Measurements from ENCODE around the gene PHLDB2. TPM values are rescaled to one million over a fixed set of nuclear protein-coding genes. Genes with fewer than 3 reads are reported as not detected.

PHLDB2 gene
- total and polyA plus RNA-seq, 2 of the 13 experiments (the other 11 are each of a cell fraction or from before 2014, with no cell fraction given), result 8.4 to 23.6 TPM

DNA sequence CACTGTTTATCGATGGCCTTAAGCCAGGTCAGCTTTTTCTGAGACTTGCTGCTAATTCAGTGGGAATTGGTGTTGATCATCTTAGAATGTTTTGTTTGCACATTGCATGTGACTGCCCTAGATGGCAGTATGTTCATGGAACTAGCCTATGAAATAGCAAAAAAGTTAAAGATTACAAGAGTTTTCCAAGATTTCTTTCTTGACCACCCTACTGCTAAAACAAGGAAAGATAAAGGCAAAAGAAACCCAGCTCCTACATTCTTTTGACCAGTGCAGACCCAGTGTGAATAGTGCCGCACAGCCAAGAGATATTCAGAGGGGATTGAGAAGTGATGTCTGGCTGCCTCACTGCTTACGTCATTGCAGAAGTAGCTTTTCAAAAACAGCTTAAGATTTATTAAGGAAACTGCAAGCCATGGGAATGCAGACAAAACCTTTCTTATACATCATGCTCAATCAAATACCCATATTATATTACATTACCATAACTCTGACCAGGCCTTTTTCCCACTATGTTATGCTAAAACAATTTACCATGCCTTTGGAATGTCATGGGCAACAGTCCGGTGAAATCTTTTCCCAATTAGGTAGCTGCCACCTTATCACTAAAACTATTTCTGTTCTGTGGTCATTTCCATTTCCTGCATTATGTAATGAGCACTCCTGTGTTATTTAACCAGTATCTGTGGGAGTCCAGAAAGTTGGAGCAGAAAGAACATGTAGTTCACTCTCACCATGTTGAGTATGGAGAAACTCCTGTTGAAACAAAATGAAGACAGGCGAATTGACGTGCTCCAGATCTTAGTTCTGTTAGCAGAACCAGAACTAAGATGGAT is 6.0 kb downstream of the PHLDB2 start:
- Histone ChIP-seq H3K79me2 (ENCODE audit: insufficient read depth, low read length) (peaks cover 18% of the 10 kb centered on the region), H3K27ac (ENCODE audit: extremely low read length, insufficient read depth, low read length) (no peak overlapping the region), H3K9me3 (ENCODE audit: low read length) (no peaks in the 10 kb centered on the region), H3K4me2 (ENCODE audit: low read depth, low read length) (no peak overlapping the region), H2AFZ (ENCODE audit: low read length) (no peak overlapping the region), H3K4me1 (ENCODE audit: insufficient read depth, low read length) (peaks cover 58% of the 10 kb centered on the region), H4K20me1 (ENCODE audit: insufficient read depth, low read length) (no peaks in the 10 kb centered on the region), H3K4me3 (replicated peaks in 1 of 3; ENCODE audit: insufficient read depth in 1 of 3, low read depth in 2 of 3, low read length in 3 of 3) (no peak overlapping the region), H3K36me3 (replicated peaks in 1 of 2; ENCODE audit: control insufficient read depth in 1 of 2, insufficient read depth in 2 of 2, low read length in 2 of 2) (peaks cover 0 to 2% of the 10 kb centered on the region in 2 experiments; a peak in 1 of 5 replicates), H3K27me3 (ENCODE audit: control insufficient read depth in 1 of 2, insufficient read depth in 2 of 2, low read length in 2 of 2) (no peaks in the 10 kb centered on the region), H3K9ac (ENCODE audit: insufficient read depth, low read depth, low read length) (no peak overlapping the region)
- 78% methylated on average over 6 of the region's 6 CpGs for WGBS (ENCODE audit: low lambda C conversion rate)
- intact Hi-C loops (cut with micrococcal nuclease; ENCODE audit: unreplicated experiment), result loop anchor here (5.0 kb wide), 2 partner anchors 42 to 133 kb away; no protein-coding TSS in a partner anchor
- POLR2A ChIA-PET, result interaction anchor here (2.0 kb wide), 1 partner anchor 114 kb away, joined by 7 read pairs; the partner anchor contains the start of gene ABHD10
- no peak for FAIRE-seq
- TF ChIP-seq STAG1 (CRISPR knock-in tag; IDR thresholded peaks at IDR 0.05), result 0 out of 2 replicates have a peak, but pooled peaks have one; percentile 3
- TF ChIP-seq NR2F1 (CRISPR knock-in tag; IDR thresholded peaks at IDR 0.05), result no peak
- TF ChIP-seq, protein P1, sequence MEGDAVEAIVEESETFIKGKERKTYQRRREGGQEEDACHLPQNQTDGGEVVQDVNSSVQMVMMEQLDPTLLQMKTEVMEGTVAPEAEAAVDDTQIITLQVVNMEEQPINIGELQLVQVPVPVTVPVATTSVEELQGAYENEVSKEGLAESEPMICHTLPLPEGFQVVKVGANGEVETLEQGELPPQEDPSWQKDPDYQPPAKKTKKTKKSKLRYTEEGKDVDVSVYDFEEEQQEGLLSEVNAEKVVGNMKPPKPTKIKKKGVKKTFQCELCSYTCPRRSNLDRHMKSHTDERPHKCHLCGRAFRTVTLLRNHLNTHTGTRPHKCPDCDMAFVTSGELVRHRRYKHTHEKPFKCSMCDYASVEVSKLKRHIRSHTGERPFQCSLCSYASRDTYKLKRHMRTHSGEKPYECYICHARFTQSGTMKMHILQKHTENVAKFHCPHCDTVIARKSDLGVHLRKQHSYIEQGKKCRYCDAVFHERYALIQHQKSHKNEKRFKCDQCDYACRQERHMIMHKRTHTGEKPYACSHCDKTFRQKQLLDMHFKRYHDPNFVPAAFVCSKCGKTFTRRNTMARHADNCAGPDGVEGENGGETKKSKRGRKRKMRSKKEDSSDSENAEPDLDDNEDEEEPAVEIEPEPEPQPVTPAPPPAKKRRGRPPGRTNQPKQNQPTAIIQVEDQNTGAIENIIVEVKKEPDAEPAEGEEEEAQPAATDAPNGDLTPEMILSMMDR (CRISPR knock-in tag; IDR thresholded peaks at IDR 0.05), result 0 out of 2 replicates have a peak, but pooled peaks have one; percentile 17
- DNase-seq (ENCODE audit: low spot score), result peak; percentile 9
- CTCF ChIA-PET (ENCODE audit: low intra/inter-chr PET ratio, low total read pairs), result interaction anchor here (1.2 kb wide), 1 partner anchor 149 kb away, joined by 3 read pairs; no protein-coding TSS in a partner anchor
- in situ Hi-C loops (cut with HindIII; ENCODE audit: extremely low pct_ligation_motif_present, low pct_unique_long_range_greater_than_20kb), result loop anchor here (5.0 kb wide), 1 partner anchor 148 kb away; no protein-coding TSS in a partner anchor
- ATAC-seq, result no peak
- BruUV-seq (replicated peaks), result no TSS peak
